GM12878 (cell line): ENCODE measurements around the gene OR1E1. TPM values are rescaled to one million over a fixed set of nuclear protein-coding genes. Genes with fewer than 3 reads are reported as not detected.

Experiments used
- ATAC-seq: fragments of 200-7000 bp; cut with Tn5 transposase; 3 replicates; pipeline ENCODE4 v1.9.1; 2020; ENCODE audit warnings: mild to moderate bottlenecking, moderate library complexity
- BruUV-seq: library from RNA; stranded (reverse); fragments of 400-500 nt; replicated peaks from 2 replicates; lab custom pipeline; 2021; lab: Mats Ljungman, UMichigan
- CTCF ChIA-PET: fragments of 300-600 bp; sonication (Branson Sonifier 250); formaldehyde crosslinking; extraction: SDS; loops from one replicate; lab custom pipeline; 2021; ENCODE audit warnings: inconsistent platforms; lab: Yijun Ruan, JAX
- POLR2A ChIA-PET: fragments of 350-600 bp; formaldehyde crosslinking; extraction: SDS; loops from one replicate; lab custom pipeline; 2021; ENCODE audit warnings: inconsistent platforms; lab: Charles Lee
- RAD21 ChIA-PET: fragments of 300-600 bp; sonication (Branson Sonifier 250); formaldehyde crosslinking; loops from one replicate; lab custom pipeline; 2023; ENCODE audit warnings: antibody characterized with exemption; ENCODE audit not compliant: unreplicated experiment; lab: Charles Lee
- SMC1A ChIA-PET: fragments of 300-600 bp; sonication (Branson Sonifier 250); formaldehyde crosslinking; loops from one replicate; lab custom pipeline; 2023; ENCODE audit not compliant: unreplicated experiment, uncharacterized antibody; lab: Charles Lee
- DNase-seq: peaks from one replicate; pipeline ENCODE4 v3.0.0-alpha.2; 2011; ENCODE audit warnings: low read depth, low spot score
- FAIRE-seq: peaks from 3 replicates; lab custom pipeline; 2011; peaks lifted over from hg19 to GRCh38; lab: Jason Lieb, UNC
- H2AFZ ChIP-seq: 2 replicates; pipeline ENCODE4 v1.6.0; 2011; ENCODE audit warnings: low read depth, low read length, control low read depth; ENCODE audit not compliant: control insufficient read depth
- H3K27ac ChIP-seq: 2 replicates; pipeline ENCODE4 v1.5.1; 2011; ENCODE audit warnings: control low read depth; ENCODE audit not compliant: control insufficient read depth, insufficient read depth
- H3K27me3 ChIP-seq, 2 experiments: replicated peaks in 1 of 2; 2 replicates each; pipeline versions ENCODE4 v1.6.0 to v1.6.1; 2011; ENCODE audit warnings: low read length in 1 of 2; ENCODE audit not compliant: control insufficient read depth in 2 of 2, insufficient read depth in 2 of 2
- H3K36me3 ChIP-seq, 2 experiments: 2 replicates each; pipeline ENCODE4 v1.5.1; 2011; ENCODE audit warnings: low read length in 1 of 2; ENCODE audit not compliant: control insufficient read depth in 2 of 2, insufficient read depth in 2 of 2
- H3K4me1 ChIP-seq: 2 replicates; pipeline ENCODE4 v1.6.1; 2011; ENCODE audit warnings: mild to moderate bottlenecking, low read length, moderate library complexity, mixed read lengths; ENCODE audit not compliant: control insufficient read depth, insufficient read depth
- H3K4me2 ChIP-seq: 2 replicates; pipeline ENCODE4 v1.6.0; 2011; ENCODE audit warnings: control low read depth; ENCODE audit not compliant: control insufficient read depth, insufficient read depth
- H3K4me3 ChIP-seq: fragments of 200-600 bp; sonication (generic); 2 replicates; pipeline ENCODE4 v1.5.1; 2016
- H3K79me2 ChIP-seq: 2 replicates; pipeline ENCODE4 v1.6.0; 2011; ENCODE audit warnings: low read length; ENCODE audit not compliant: control insufficient read depth, insufficient read depth
- H3K9ac ChIP-seq: 2 replicates; pipeline ENCODE4 v1.8.0; 2011; ENCODE audit warnings: low read length, control low read depth, mixed read lengths; ENCODE audit not compliant: control insufficient read depth, insufficient read depth
- H3K9me3 ChIP-seq: replicated peaks from 3 replicates; pipeline ENCODE4 v1.5.1; 2011; ENCODE audit warnings: mild to moderate bottlenecking, low read length; ENCODE audit not compliant: control insufficient read depth, insufficient read depth
- H4K20me1 ChIP-seq: 2 replicates; pipeline ENCODE4 v1.6.0; 2011; ENCODE audit not compliant: control insufficient read depth, insufficient read depth
- ASH2L ChIP-seq: fragments of 300-600, 200-600 bp; sonication (generic); IDR thresholded peaks from 2 replicates; pipeline ENCODE4 v1.6.1; 2017; ENCODE audit warnings: low read depth, mild to moderate bottlenecking, borderline replicate concordance
- CHD1 ChIP-seq: IDR thresholded peaks from 2 replicates; pipeline ENCODE4 v1.6.1; 2012; ENCODE audit warnings: low read depth, low read length, improper control_type of control experiment
- CREB1 ChIP-seq: IDR thresholded peaks from 2 replicates; pipeline ENCODE4 v1.6.1; 2012; ENCODE audit warnings: low read depth, mild to moderate bottlenecking, inconsistent platforms
- FOXM1 ChIP-seq: IDR thresholded peaks from 2 replicates; pipeline ENCODE4 v1.6.1; 2012; ENCODE audit warnings: low read depth, mild to moderate bottlenecking, inconsistent platforms, low read length, moderate library complexity
- GABPA ChIP-seq: IDR thresholded peaks from 2 replicates; pipeline ENCODE4 v1.6.1; 2014; ENCODE audit warnings: antibody characterized with exemption, low read depth, mild to moderate bottlenecking, inconsistent platforms
- HDAC2 ChIP-seq: fragments of 200-600 bp; sonication (generic); IDR thresholded peaks from 2 replicates; pipeline ENCODE4 v1.6.1; 2017
- IKZF2 ChIP-seq, 2 experiments: fragments of 450-650 bp; IDR thresholded peaks; 2 replicates each; pipeline ENCODE4 v1.6.1; 2017; ENCODE audit warnings: mild to moderate bottlenecking in 2 of 2, moderate library complexity in 2 of 2
- MEF2A ChIP-seq: IDR thresholded peaks from 2 replicates; pipeline ENCODE4 v1.6.1; 2011; ENCODE audit warnings: low read depth, mild to moderate bottlenecking, low read length, moderate library complexity; ENCODE audit not compliant: insufficient read depth
- NR2F1 ChIP-seq: fragments of 450-650 bp; conservative IDR thresholded peaks from 2 replicates; pipeline ENCODE4 v1.6.1; 2017; ENCODE audit warnings: mild to moderate bottlenecking
- NRF1 ChIP-seq: conservative IDR thresholded peaks from 2 replicates; pipeline ENCODE4 v1.6.1; 2011; ENCODE audit warnings: mild to moderate bottlenecking, low read depth, low read length, improper control_type of control experiment
- PAX8 ChIP-seq: fragments of 450-650 bp; IDR thresholded peaks from 2 replicates; pipeline ENCODE4 v1.6.1; 2017; ENCODE audit warnings: mild to moderate bottlenecking, moderate library complexity
- POLR2AphosphoS5 ChIP-seq: IDR thresholded peaks from 2 replicates; pipeline ENCODE4 v1.6.1; 2011; ENCODE audit warnings: mild to moderate bottlenecking, low read length, inconsistent platforms
- RAD51 ChIP-seq: fragments of 450-650 bp; IDR thresholded peaks from 2 replicates; pipeline ENCODE4 v1.6.1; 2016; ENCODE audit warnings: moderate library complexity, mild to moderate bottlenecking, inconsistent platforms
- RB1 ChIP-seq: fragments of 450-650 bp; formaldehyde crosslinking; IDR thresholded peaks from 2 replicates; pipeline ENCODE4 v1.6.1; 2017; ENCODE audit warnings: mild to moderate bottlenecking, borderline replicate concordance
- SMC3 ChIP-seq: IDR thresholded peaks from 2 replicates; pipeline ENCODE4 v1.6.1; 2011; ENCODE audit warnings: low read length, improper control_type of control experiment, borderline replicate concordance
- STAT1 ChIP-seq: fragments of 450-650 bp; conservative IDR thresholded peaks from 2 replicates; pipeline ENCODE4 v1.6.1; 2014; ENCODE audit warnings: antibody characterized with exemption, mild to moderate bottlenecking
- TBL1XR1 ChIP-seq: IDR thresholded peaks from 2 replicates; pipeline ENCODE4 v1.6.1; 2012; ENCODE audit warnings: low read depth, low read length, improper control_type of control experiment
- ZBTB11 ChIP-seq: fragments of 450-650 bp; formaldehyde crosslinking; IDR thresholded peaks from 2 replicates; pipeline ENCODE4 v1.5.0; 2022; ENCODE audit warnings: mild to moderate bottlenecking, missing genetic modification characterization
- ZBTB33 ChIP-seq: fragments of 450-650 bp; IDR thresholded peaks from 2 replicates; pipeline ENCODE4 v1.6.1; 2017; ENCODE audit warnings: mild to moderate bottlenecking
- ZNF207 ChIP-seq: fragments of 450-650 bp; IDR thresholded peaks from 2 replicates; pipeline ENCODE4 v1.6.1; 2014; ENCODE audit warnings: antibody characterized with exemption, mild to moderate bottlenecking, borderline replicate concordance
- ZNF217 ChIP-seq: fragments of 450-650 bp; IDR thresholded peaks from 2 replicates; pipeline ENCODE4 v1.6.1; 2017; ENCODE audit warnings: antibody characterized with exemption, mild to moderate bottlenecking
- WGBS: methylation state at CpG from one replicate; pipeline ENCODE4 v1.1.6; 2016; ENCODE audit warnings: low lambda C conversion rate; ENCODE audit not compliant: insufficient replicate concordance, insufficient coverage; ENCODE audit errors: missing lambda C conversion rate; 5-methylcytosine and 5-hydroxymethylcytosine counted together
- in situ Hi-C: fragments of 300-500 bp; cut with MboI; formaldehyde crosslinking; loops from 9 replicates; pipeline ENCODE4 v1.14.3; 2018; ENCODE audit warnings: mixed read lengths
- intact Hi-C: fragments of 100-400 bp; cut with micrococcal nuclease; formaldehyde crosslinking; loops from one replicate; pipeline ENCODE4 v1.14.2; 2022; ENCODE audit not compliant: unreplicated experiment
- polyA plus RNA-seq, 11 experiments: library from polyadenylated mRNA; depleted of rRNA in 4 of 11; unstranded in 6 of 11; stranded (reverse) in 5 of 11; fragments of >200 nt; fragmentation: Nextera tagmentation in 4 of 11; fragmentation: Illumina TruSeq in 1 of 11; extraction: Ambion mirVana in 4 of 11; extraction: Trizol in 1 of 11; gene quantifications; 1 replicate in 1 of 11; 2 replicates in 10 of 11; pipeline versions ENCODE4 v1.2.1 to v1.2.3, GENCODE V29; 2011 to 2016; ENCODE audit warnings: inconsistent platforms in 2 of 11, missing spikeins in 2 of 11, low read depth in 1 of 11
- total RNA-seq, 4 experiments: library from RNA; depleted of rRNA in 3 of 4; stranded (reverse); fragments of >200 nt in 3 of 4; fragmentation: Illumina TruSeq in 1 of 4; extraction: Trizol in 1 of 4; gene quantifications; 2 replicates each; pipeline versions ENCODE4 v1.2.1 to v1.2.3, GENCODE V29; 2013 to 2021

OR1E1 gene
- total and polyA plus RNA-seq, 10 of the 15 experiments (the other 5 are each of a cell fraction or from before 2014, with no cell fraction given) = not detected

GRCh38 chr17:3418222-3418621 lies 20.0 kb upstream of the OR1E1 start (continued):
- TF ChIP-seq ASH2L (no peak), RAD51 (no peak), HDAC2 (no peak), RB1 (no peak), ZBTB11 (no peak), GABPA (no peak), CREB1 (no peak), IKZF2 (IDR thresholded peaks at IDR 0.05) (no peak)
- TF ChIP-seq, all 136 proteins: peak for 0

- Histone ChIP-seq H3K4me3 (no peak overlapping the region), H3K9me3 (no peaks in the 10 kb centered on the region), H3K27ac (no peak overlapping the region), H4K20me1 (no peaks in the 10 kb centered on the region), H3K4me1 (no peaks in the 10 kb centered on the region), H3K9ac (no peak overlapping the region)
- CTCF ChIA-PET = no interaction called here
- in situ Hi-C loops = no loop called here
- 31% methylated on average over 5 of the region's 5 CpGs for WGBS
- TF ChIP-seq GABPA (no peak), ZBTB33 (no peak), ZNF217 (no peak), NR2F1 (no peak), NRF1 (no peak), ZNF207 (no peak), HDAC2 (no peak), MEF2A (no peak), STAT1 (no peak), SMC3 (no peak), CHD1 (no peak), PAX8 (no peak), POLR2AphosphoS5 (no peak), FOXM1 (no peak), TBL1XR1 (no peak)
- TF ChIP-seq, all 136 proteins: peak for 0
- no peaks in the 10 kb centered on the region for H3K36me3 ChIP-seq
- no peak for FAIRE-seq
- H3K4me2 ChIP-seq = no peak overlapping the region
- no peaks in the 10 kb centered on the region for H3K79me2 ChIP-seq
- DNase-seq = no peak
- intact Hi-C loops = no loop called here
- ChIA-PET SMC1A (no interaction called here), RAD21 (no interaction called here), POLR2A (no interaction called here)
- H3K27me3 ChIP-seq = no peaks in the 10 kb centered on the region
- BruUV-seq = no TSS peak
- H2AFZ ChIP-seq = no peak overlapping the region
- ATAC-seq = no peak
Measured at GRCh38 chr17:3415610-3416009, 17.4 kb upstream of the OR1E1 start.
